ENCODE results near the gene HPN.

- TF ChIP-seq CTCF (conservative IDR thresholded peaks at IDR 0.05; ENCODE audit: low read length) (no peak), EZH2phosphoT487 (IDR thresholded peaks at IDR 0.05; ENCODE audit: borderline replicate concordance) (no peak)
Observed at GRCh38 chr19:35095667-35096368, 54.3 kb downstream of the HPN start.

All from Loucy (cell line).